NOMO-1 treated with dmso at 0.1 percent for 144 hours (cell line): ENCODE results near the gene HERC4.
A peak's percentile ranks its signal among the peaks of the same experiment; 100 is the strongest.
"Not testable (repeated sequence)": the region's sequence is repeated elsewhere in the genome, so short reads cannot be mapped to it uniquely, and the experiment has no call there.

ENCODE experiments used
- DNase-seq: peaks from one replicate; lab custom pipeline; 2025; ENCODE audit not compliant: unreplicated experiment; lab: John Stamatoyannopoulos, UW

HERC4 gene

DNA sequence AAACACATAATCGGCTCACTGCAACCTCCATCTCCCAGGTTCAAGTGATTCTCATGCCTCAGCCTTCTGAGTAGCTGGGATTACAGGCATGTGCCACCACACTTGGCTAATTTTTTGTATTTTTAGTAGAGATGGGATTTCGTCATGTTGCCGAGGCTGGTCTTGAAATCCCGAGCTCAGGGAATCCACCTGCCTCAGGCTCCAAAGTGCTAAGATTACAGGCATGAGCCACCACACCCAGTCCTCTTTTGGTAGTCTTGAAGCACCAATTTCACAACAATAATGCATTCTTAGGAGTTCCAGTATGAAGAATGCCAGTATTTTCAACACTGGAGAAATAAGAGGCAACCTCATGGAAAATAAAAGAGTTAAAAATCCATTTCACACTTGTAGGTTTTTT is 109.0 kb downstream of the HERC4 start:
- not testable (repeated sequence) for DNase-seq

DNA sequence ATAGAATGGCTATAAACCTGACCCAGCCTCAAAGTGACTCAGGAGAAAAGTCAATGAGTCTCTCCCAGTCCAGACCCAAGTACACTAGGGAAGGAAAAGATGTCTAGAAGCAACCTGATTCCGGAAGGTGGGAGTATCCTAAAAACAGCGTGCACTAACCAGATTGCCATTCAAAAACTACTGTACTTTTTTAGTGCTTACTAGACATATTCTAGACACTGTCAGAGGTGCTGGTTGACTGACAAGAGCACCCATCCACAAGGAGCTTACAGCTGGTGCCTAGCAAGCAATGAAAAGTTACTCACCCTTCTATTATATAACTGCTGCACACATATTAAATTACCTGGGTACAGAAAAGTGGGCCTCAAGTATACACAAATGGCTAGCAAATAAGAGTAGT is 109.6 kb downstream of the HERC4 start:
- DNase-seq, result no peak

DNA sequence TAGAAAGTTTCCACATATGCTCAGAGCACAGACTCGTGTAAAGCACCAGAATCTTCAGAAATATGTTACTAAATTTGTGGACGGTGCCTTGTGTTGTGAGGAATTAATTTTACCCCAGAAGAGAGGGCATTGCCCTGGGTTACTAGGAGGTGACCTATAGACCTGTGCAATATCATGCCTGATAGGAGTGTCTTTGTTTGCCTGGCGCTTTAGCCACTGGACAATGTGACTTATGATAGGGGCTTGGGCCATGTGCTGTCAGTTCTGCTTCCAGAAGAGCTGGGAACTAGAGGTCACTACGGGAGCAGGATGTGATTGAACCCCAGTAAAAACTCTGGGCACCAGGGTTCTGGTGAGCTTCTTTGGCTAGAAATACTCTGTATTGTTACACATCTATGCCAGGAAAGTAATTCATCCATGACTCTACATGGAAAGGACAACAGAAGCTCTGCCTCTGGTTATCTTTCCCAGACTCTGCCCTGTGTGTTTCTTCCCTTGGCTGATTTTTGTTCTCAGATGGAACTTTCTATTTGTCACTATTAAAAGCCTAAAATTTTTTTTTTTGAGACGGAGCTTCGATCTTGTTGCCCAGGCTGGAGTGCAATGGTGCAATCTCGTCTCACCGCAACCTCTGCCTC is 115.1 kb downstream of the HERC4 start:
- no peak for DNase-seq

DNA sequence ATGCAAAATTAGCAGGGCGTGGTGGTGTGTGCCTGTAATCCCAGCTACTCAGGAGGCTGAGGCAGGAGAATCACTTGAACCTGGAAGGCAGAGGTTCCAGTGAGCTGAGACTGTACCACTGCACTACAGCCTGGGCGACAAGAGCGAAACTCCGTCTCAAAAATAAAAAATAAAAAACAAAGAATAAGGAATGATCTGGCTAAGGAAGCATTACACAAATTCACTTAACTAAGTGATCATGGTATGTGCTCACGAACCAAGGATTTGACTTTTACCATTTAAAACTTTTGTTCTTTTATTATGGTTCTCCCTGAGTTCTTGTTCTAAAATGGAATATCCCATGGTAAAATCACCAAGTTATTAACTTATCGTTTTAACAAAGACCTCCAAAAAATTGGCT is 119.5 kb downstream of the HERC4 start:
- no peak for DNase-seq

DNA sequence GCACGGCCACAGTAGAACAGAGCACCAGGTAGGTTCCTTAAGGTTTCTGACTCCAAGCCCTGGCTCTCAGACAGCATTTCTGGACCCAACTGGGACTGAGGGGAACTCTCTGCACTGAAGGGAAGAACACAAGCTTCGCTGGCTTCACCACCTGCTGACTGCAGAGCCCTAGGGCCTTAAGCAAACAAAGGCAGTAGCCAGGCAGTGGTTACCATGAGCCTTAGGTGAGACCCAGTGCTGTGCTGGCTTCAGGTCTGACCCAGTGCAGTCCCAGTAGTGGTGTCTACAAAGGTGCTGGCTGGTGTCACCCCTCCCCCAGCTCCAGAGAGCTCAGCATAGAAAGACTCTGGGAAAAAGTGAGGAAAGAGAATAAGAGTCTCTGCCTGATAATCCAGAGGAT is 131.2 kb downstream of the HERC4 start:
- no peak for DNase-seq

DNA sequence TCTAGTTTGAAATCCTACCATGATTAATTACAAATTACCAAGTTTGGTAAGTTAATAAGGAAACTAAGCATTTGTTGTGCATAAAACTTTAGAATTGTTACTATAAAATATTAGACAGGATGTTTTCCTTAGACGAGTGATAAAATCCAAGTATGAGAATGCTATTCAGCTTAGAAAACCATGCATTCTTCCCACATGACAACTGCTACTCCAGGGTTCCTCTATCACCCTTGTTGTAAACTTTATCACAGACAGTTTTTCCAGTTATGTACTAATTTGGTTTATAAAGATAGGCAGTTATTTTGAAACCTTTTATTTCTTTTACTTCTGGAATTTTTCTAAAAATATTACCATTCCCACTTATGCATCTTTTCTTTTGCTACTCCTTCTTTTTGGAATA is 138.7 kb downstream of the HERC4 start:
- DNase-seq, result no peak

DNA sequence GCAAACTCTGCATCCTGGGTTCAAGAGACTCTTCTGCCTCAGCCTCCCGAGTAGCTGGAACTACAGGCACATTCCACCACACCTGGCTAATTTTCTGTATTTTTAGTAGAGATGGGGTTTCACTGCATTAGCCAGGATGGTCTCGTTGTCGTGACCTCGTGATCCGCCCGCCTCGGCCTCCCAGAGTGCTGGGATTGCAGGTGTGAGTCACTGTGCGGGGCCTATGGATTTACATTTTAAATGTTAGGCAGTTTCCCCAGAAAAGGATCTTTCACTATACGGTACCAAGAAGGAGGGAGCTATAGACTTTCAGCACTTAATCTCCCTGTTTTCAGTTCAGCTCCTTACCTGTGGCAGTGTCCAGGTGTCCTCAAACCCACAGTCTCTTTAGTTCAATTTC is 139.9 kb downstream of the HERC4 start:
- no peak for DNase-seq

DNA sequence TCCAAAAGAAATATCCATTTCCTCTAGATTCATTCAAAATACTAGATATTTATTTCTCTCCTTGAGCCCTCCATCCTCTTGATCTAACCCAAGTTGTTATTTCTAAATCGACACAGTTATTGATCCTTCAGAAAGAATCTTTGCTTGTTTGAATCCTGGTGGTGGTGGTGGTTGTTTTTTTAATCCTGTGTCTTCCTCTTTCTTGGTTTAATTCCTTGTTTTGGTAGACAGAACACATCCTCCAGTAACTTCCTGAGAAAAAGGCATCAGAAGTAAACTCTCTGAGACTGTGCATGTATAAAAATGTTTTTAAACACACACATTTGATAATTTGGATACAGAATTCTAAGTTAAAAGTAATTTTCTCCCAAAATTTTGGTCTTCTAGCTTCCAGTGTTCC is 140.7 kb downstream of the HERC4 start:
- DNase-seq, result no peak

DNA sequence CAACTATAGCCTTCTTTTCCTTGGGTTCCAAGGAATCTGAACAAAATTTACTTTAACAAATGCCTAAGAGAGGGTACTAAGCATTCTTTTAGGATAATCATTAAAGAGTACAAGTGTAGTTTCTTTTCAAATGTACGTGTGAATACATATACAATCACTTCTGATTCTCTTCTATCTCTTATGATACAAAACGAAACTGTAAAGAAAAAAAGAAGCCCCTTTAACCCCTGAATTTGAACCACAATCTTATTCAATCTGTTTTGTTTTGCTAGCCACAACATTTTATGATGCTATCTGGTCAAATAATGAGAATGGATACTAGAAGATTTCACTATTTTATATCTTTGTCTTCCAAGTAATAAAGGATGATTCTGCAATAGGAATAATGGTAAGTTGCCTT is 141.9 kb downstream of the HERC4 start:
- no peak for DNase-seq

DNA sequence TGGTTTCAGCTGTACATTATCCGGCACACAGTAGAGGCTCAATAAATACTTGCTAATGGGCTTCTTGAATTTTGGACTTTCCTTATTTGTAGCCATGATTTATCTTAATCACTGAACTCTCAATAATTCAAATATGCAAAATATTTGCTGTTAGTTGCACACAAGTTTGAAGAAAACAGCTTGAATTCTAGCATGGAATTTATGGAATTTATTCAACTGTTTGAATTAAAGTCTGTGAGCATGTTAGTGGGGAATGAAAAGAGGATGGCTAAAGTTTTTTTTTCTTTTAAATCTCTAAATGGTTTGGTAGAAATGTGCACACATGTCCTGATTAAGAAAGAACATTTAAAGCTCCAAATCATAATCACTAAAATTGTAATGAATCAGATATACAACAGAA is 148.1 kb downstream of the HERC4 start:
- no peak for DNase-seq

DNA sequence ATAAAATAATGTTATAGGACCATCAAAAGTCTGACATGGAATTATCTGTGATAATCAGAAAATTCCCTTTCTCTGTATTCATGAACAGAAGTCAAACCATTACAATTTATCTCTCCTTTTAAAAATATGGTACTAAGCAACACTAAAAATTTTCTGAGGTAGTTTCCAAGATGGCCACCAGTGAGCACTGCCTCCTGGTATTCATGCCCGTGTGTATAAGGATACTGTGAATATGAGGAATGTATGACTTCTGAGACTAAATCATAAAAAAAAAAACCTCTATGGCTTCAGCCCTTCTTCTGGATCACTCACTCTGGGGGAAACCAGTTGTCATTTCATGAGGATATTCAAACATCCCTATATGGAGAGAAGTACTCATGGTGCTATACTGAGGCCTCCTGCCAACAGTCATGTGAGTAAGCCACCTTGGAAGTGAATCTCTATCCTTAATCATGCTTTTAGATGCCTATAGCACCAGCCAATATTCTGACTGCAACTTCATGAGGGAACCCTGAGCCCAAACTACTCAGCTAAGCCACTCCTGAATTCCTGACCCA is 149.6 kb downstream of the HERC4 start:
- DNase-seq, result no peak

DNA sequence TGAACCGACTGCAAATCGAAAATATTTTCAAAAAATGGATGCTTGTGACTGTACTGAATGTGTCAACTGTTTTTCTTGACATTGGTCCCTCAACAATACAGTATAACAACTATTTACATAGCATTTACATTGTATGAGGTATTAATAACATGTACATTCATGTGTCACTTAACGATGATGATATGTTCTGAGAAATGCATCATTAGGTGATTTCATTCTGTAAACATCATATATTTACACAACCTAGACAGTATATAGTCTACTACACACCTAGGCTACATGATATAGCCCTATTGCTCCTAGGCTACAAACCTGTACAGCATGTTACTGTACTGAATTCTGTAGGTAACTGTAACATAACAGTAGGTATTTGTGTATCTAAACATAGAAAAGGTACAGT is 150.9 kb downstream of the HERC4 start:
- DNase-seq, result no peak

DNA sequence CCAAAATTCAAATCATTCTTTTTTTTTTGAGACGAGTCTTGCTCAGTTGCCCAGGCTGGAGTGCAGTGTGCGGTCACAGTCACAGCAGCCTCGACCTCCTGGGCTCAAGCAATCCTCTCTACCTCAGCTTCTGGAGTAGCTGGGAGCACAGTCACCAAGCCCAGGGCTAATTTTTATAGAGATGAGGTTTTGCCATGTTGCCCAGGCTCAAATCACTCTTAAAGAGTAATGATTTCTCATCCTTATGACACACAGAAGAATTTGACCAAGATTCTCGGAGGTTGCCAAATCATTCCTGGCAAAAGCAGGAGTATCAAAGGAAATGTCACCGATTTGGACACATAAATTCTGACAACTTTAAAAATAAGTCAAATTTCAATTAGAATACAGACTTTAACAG is 151.5 kb downstream of the HERC4 start:
- DNase-seq, result no peak

DNA sequence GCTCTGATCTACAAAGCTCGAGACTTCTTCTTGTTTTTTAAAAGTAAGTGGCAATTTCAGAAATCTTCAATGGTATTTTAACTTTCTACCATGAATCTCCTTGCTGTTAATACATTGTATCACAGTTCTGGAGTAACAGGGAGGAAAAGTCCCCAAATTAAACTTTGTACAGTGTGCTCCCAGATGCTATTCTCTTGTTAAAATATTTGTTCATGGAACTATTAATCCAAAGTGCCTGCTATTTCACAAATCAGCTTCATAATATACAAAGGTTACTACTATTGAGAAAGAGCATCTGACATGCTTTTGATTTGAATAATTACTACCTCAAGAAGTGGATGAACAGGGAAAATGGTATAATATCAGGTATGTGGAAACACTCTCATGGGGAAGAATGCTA is 154.0 kb downstream of the HERC4 start:
- DNase-seq, result no peak

DNA sequence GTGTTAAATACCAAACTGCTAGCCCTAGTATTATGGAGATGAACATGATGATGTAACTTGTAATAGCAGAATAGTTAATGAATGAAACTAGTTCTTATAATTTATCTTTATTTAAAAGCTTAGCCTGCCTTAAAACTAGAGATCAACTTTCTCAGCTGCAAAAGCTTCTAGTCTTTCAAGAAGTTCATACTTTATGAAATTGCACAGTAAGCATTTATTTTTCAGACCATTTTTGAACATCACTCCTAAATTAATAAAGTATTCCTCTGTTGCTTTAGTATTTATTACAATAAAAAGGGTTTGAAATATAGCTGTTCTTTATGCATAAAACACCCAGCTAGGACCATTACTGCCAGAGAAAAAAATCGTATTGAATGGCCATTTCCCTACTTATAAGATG is 157.4 kb downstream of the HERC4 start:
- no peak for DNase-seq

DNA sequence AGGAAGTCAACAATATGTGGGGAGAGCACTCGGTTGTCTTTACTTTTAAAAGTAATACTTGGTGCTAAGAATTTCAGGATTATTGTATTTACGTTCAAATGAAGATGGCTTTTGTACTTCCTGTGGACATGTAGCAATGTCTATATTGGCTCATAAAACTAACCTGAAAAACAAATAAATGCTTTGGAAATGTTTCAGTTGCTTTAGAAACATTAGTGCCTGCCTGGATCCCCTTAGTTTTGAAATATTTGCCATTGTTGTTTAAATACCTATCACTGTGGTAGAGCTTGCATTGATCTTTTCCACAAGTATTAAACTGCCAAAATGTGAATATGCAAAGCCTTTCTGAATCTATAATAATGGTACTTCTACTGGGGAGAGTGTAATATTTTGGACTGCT is 157.9 kb downstream of the HERC4 start:
- no peak for DNase-seq

DNA sequence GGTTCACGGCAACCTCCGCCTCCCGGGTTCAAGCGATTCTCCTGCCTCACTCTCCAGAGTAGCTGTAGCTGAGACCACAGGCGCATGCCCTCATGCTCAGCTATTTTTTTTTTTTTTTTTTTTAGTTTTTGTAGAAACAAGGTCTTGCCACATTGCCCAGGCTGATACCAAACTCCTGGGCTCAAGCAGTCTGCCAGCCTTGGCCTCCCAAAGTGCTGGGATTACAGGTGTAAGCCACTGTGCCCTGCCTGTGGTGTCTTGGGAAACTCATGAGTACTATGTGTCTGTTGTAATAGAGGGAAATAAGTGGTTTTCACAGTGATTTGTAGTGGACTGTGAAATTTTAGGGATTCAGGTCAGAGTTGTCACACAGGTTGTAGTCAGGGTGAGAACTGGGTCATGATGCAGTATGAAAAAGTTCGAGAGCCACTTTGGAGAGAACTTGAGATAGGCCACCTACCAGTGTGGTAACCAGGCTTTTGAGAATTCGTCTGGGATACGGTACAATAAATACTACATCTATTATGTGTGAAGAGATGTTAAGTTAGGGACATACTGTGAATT is 160.2 kb downstream of the HERC4 start:
- DNase-seq, result no peak

DNA sequence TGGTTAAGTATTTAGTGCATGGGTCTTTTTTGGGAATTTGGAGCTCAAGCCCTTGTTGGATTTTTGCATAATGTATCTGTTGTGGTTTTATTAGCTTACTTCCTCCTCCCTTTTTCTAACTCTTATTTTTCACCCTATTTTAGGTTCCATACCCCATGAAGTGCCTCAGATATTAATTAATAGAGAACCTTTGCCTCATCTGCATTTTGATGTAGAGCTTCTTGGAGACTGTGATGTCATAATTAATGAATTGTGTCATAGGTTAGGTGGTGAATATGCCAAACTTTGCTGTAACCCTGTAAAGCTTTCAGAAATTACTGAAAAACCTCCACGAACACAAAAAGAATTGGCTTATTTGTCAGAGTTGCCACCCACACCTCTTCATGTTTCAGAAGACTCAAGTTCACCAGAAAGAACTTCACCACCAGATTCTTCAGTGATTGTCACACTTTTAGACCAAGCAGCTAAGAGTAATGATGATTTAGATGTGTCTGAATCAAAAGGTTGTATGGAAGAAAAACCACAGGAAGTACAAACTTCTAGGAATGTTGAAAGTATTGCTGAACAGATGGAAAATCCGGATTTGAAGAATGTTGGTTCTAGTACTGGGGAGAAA is 162.6 kb downstream of the HERC4 start:
- no peak for DNase-seq

DNA sequence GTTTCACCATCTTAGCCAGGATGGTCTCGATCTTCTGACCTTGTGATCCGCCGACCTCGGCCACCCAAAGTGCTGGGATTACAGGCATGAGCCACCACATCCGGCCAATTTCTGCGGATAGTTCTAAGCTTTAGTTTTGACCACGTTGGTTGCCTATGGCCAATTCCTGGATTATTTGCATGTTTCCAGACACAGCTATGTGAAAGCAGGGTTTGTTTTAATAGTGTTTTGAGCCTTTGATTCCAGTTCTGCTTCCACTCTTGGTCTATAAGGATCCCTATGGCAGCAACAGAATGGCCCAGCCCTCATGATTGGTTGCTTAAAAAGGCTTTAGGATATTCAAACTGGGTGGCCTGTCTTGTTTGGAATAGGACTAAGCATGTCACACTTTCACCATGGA is 171.5 kb downstream of the HERC4 start:
- DNase-seq, result no peak

DNA sequence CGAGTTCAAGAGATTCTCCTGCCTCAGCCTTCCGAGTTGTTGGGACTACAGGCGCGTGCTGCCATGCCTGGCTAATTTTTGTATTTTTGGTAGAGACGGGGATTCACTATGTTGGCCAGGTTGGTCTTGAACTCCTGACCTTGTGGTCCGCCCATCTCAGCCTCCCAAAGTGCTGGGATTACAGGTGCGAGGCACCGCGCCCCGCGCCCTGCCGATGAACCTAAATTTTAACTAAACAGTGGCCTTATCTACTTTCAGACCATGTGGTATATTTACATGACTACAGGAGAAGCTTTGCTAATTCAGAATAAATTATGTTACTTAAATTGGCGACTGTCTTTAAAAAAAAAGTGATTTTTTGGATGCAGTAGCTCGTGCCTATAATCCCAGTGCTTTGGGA is 181.4 kb downstream of the HERC4 start:
- no peak for DNase-seq

DNA sequence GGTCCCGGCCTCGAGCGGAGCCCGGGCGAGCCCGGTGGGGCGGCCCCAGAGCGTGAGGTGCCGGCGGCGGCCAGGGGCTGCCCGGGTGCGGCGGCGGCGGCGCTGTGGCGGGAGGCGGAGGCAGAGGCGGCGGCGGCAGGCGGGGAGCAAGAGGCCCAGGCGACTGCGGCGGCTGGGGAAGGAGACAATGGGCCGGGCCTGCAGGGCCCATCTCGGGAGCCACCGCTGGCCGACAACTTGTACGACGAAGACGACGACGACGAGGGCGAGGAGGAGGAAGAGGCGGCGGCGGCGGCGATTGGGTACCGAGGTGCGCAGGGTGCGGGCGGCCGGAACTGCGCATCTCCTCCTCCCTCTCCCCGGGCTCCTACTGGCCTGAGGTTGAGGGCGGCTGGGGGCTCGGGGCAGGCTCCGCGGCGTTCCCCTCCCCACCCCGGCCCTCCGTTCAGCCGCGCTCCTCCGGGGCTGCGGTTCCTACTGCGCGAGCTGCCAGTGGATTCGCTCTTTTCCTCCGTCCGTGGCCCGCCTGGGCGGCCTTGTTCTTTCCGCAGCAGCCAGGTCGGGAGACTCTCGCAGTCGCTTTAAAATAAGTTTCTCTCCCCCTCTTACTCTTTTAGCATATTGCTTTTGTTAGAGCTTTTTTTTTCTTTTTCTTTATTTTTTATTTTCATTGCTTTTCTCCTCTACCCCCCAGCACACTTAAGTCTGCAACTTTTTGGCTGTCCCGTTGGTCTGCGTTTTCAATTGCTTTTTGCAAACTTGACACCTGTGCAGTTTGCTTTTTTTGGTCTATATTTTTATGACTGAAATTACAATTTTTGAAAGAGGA is 190.0 kb downstream of the HERC4 start:
- DNase-seq, result peak; percentile 86
